Occipital lobe (tissue), 2 donors: ENCODE measurements around the gene ZC3H4. TPM values are rescaled to one million over a fixed set of nuclear protein-coding genes. Genes with fewer than 3 reads are reported as not detected.

Experiments
- DNase-seq: peaks from one replicate; lab custom pipeline; 2025; lab: John Stamatoyannopoulos, UW
- total RNA-seq: library from RNA; depleted of rRNA; stranded (reverse); fragments of >200 nt; gene quantifications from one replicate; pipeline ENCODE4 v1.2.3, GENCODE V29; 2014

ZC3H4 gene
- total RNA-seq, 1 donor from 2014 or later: 11.2 TPM

GRCh38 chr19:47021536-47022139 lies 91.9 kb downstream of the ZC3H4 start:
- DNase-seq: no peak

- DNase-seq: no peak
Observed at GRCh38 chr19:47020992-47021496, 92.5 kb downstream of the ZC3H4 start.

- DNase-seq: no peak
Observed at GRCh38 chr19:47020132-47020805, 93.3 kb downstream of the ZC3H4 start.

- DNase-seq: no peak
Observed at GRCh38 chr19:47019431-47020041, 94.0 kb downstream of the ZC3H4 start, which contains the start of gene NPAS1. Gene NPAS1 (plus strand): TSS chr19:47019837. CDS start chr19:47021048, 1,211 bp downstream.

- DNase-seq: no peak
Observed at GRCh38 chr19:47018923-47019322, 94.7 kb downstream of the ZC3H4 start.

Other genes starting within 250 kb of the ZC3H4 start
- gene NPAS1, start 93.9 kb downstream of the ZC3H4 start, total RNA-seq: 5.8 TPM
- 20.9 TPM for gene TMEM160, start 65.2 kb downstream of the ZC3H4 start, total RNA-seq
- 76.3 TPM for gene SAE1, start 17.1 kb upstream of the ZC3H4 start, total RNA-seq
- gene BBC3, start 117.4 kb upstream of the ZC3H4 start, total RNA-seq: 13.4 TPM
- gene CCDC9, start 142.7 kb upstream of the ZC3H4 start, total RNA-seq: 2.8 TPM
- 2.3 TPM for gene INAFM1, start 161.1 kb upstream of the ZC3H4 start, total RNA-seq
- 0.16 TPM for gene C5AR1, start 196.1 kb upstream of the ZC3H4 start, total RNA-seq
- 0.31 TPM for gene C5AR2, start 218.4 kb upstream of the ZC3H4 start, total RNA-seq
- 10.8 TPM for gene DHX34, start 235.5 kb upstream of the ZC3H4 start, total RNA-seq